ENCODE results near the gene HBA2.

DNA sequence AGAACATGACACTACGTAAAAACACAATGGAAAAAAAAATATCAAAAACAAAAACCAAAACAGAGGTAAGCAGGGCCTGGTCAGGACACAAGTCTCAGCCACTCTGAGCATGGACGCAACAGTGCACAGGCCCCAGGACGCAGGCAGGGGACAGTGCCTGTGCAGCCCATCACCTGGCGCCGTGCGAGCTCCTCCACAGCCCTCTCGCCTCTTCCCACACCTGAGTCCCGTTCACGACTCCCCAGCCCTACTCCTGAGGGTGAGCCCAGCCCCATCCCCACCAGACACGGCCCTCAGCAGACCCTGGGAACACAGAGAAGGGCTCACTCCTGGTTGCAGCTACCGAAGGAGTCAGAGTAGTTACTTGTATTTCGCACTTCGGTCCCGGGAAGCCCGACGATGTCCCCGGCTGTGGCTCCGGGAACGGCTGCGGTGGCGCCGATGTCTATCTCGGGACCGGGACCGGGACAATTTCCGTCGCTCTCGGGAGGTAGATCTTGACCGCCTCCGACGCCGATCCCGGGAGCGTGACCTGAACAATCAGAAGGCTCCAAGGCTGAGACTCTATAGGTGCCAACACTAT, 17.0 kb downstream of the HBA2 start:
- TF ChIP-seq CTCF (conservative IDR thresholded peaks at IDR 0.05; ENCODE audit: low read depth in 2 of 2), result no peak
- TF ChIP-seq CREB1 (CRISPR knock-in tag; IDR thresholded peaks at IDR 0.05; ENCODE audit: low read depth), result no peak
- TF ChIP-seq POLR2AphosphoS5 (IDR thresholded peaks at IDR 0.05; ENCODE audit: low read depth), result no peak
- TF ChIP-seq EZH2 (IDR thresholded peaks at IDR 0.05; ENCODE audit: low read depth, unreplicated experiment), result no peak
- TF ChIP-seq, protein P1, sequence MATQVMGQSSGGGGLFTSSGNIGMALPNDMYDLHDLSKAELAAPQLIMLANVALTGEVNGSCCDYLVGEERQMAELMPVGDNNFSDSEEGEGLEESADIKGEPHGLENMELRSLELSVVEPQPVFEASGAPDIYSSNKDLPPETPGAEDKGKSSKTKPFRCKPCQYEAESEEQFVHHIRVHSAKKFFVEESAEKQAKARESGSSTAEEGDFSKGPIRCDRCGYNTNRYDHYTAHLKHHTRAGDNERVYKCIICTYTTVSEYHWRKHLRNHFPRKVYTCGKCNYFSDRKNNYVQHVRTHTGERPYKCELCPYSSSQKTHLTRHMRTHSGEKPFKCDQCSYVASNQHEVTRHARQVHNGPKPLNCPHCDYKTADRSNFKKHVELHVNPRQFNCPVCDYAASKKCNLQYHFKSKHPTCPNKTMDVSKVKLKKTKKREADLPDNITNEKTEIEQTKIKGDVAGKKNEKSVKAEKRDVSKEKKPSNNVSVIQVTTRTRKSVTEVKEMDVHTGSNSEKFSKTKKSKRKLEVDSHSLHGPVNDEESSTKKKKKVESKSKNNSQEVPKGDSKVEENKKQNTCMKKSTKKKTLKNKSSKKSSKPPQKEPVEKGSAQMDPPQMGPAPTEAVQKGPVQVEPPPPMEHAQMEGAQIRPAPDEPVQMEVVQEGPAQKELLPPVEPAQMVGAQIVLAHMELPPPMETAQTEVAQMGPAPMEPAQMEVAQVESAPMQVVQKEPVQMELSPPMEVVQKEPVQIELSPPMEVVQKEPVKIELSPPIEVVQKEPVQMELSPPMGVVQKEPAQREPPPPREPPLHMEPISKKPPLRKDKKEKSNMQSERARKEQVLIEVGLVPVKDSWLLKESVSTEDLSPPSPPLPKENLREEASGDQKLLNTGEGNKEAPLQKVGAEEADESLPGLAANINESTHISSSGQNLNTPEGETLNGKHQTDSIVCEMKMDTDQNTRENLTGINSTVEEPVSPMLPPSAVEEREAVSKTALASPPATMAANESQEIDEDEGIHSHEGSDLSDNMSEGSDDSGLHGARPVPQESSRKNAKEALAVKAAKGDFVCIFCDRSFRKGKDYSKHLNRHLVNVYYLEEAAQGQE (IDR thresholded peaks at IDR 0.05; ENCODE audit: unreplicated experiment), result no peak
- TF ChIP-seq ZNF114 (CRISPR knock-in tag; IDR thresholded peaks at IDR 0.05), result no peak
- no peak for TF ChIP-seq JUNB (IDR thresholded peaks at IDR 0.05; ENCODE audit: unreplicated experiment)
